GM21447 (cell line): ENCODE data around the gene CTDP1.

Source experiments
- ATAC-seq: cut with Tn5 transposase; IDR thresholded peaks from one replicate; pipeline ENCODE4 v1.9.1; 2021; ENCODE audit not compliant: unreplicated experiment

Gene CTDP1

GRCh38 chr18:79697178-79697577 is 17.6 kb downstream of the CTDP1 start:
- ATAC-seq = no peak

- ATAC-seq = no peak
These were observed 18.4 kb downstream of the CTDP1 start for GRCh38 chr18:79697976-79698375.

- ATAC-seq = no peak
These were observed 19.2 kb downstream of the CTDP1 start for GRCh38 chr18:79698668-79699335.

GRCh38 chr18:79699653-79700052 is 20.1 kb downstream of the CTDP1 start:
- ATAC-seq = no peak

GRCh38 chr18:79702906-79703305 is 23.3 kb downstream of the CTDP1 start:
- ATAC-seq = no peak

GRCh38 chr18:79704631-79705030 is 25.0 kb downstream of the CTDP1 start:
- no peak for ATAC-seq

- ATAC-seq = no peak
These were observed 25.7 kb downstream of the CTDP1 start for GRCh38 chr18:79705272-79705671.

- no peak for ATAC-seq
These were observed 26.4 kb downstream of the CTDP1 start for GRCh38 chr18:79706006-79706405.

GRCh38 chr18:79706658-79707057 is 27.1 kb downstream of the CTDP1 start:
- no peak for ATAC-seq

GRCh38 chr18:79707239-79707638 is 27.6 kb downstream of the CTDP1 start:
- ATAC-seq = no peak

GRCh38 chr18:79707671-79708070 is 28.1 kb downstream of the CTDP1 start:
- no peak for ATAC-seq

GRCh38 chr18:79708412-79708811 is 28.8 kb downstream of the CTDP1 start:
- no peak for ATAC-seq

- ATAC-seq = no peak
These were observed 32.7 kb downstream of the CTDP1 start for GRCh38 chr18:79712206-79712857.

GRCh38 chr18:79713341-79713740 is 33.7 kb downstream of the CTDP1 start:
- ATAC-seq = no peak

GRCh38 chr18:79714531-79715240 is 35.1 kb downstream of the CTDP1 start:
- no peak for ATAC-seq

GRCh38 chr18:79715280-79715679 is 35.7 kb downstream of the CTDP1 start:
- no peak for ATAC-seq

GRCh38 chr18:79717059-79717458 is 37.5 kb downstream of the CTDP1 start:
- no peak for ATAC-seq

- ATAC-seq = no peak
These were observed 38.0 kb downstream of the CTDP1 start for GRCh38 chr18:79717555-79718074.

GRCh38 chr18:79718126-79718525 is 38.5 kb downstream of the CTDP1 start:
- ATAC-seq = no peak

- ATAC-seq = no peak
These were observed 39.4 kb downstream of the CTDP1 start for GRCh38 chr18:79718878-79719477.
